Astrocyte (in vitro differentiated cells and primary cell): ENCODE measurements around the gene SH3PXD2B. TPM values are rescaled to one million over a fixed set of nuclear protein-coding genes. Genes with fewer than 3 reads are reported as not detected.

Source experiments
- DNase-seq: peaks from one replicate; pipeline ENCODE4 v3.0.0-alpha.2; 2010; ENCODE audit warnings: low read depth
- FAIRE-seq: peaks from 2 replicates; lab custom pipeline; 2011; peaks lifted over from hg19 to GRCh38; lab: Jason Lieb, UNC
- H2AFZ ChIP-seq: 2 replicates; pipeline ENCODE4 v1.6.0; 2012; ENCODE audit warnings: low read depth, low read length, inconsistent platforms
- H3K27ac ChIP-seq: 2 replicates; pipeline ENCODE4 v1.5.1; 2011; ENCODE audit warnings: low read depth, low read length, inconsistent platforms
- H3K27me3 ChIP-seq: 2 replicates; pipeline ENCODE4 v1.6.0; 2011; ENCODE audit warnings: low read length, inconsistent platforms; ENCODE audit not compliant: insufficient read depth
- H3K36me3 ChIP-seq: 2 replicates; pipeline ENCODE4 v1.5.1; 2011; ENCODE audit warnings: low read length, inconsistent platforms; ENCODE audit not compliant: insufficient read depth
- H3K4me1 ChIP-seq: 2 replicates; pipeline ENCODE4 v1.5.1; 2011; ENCODE audit warnings: low read length, inconsistent platforms; ENCODE audit not compliant: insufficient read depth
- H3K4me2 ChIP-seq: 2 replicates; pipeline ENCODE4 v1.6.0; 2012; ENCODE audit warnings: low read length, inconsistent platforms
- H3K4me3 ChIP-seq: 2 replicates; pipeline ENCODE4 v1.5.1; 2011; ENCODE audit warnings: low read depth, mild to moderate bottlenecking, low read length, inconsistent platforms; ENCODE audit not compliant: insufficient read depth
- H3K79me2 ChIP-seq: 2 replicates; pipeline ENCODE4 v1.6.0; 2012; ENCODE audit warnings: mild to moderate bottlenecking, low read length, inconsistent platforms; ENCODE audit not compliant: insufficient read depth
- H3K9ac ChIP-seq: 2 replicates; pipeline ENCODE4 v1.6.0; 2012; ENCODE audit warnings: mild to moderate bottlenecking, low read length, inconsistent platforms
- H3K9me3 ChIP-seq: 2 replicates; pipeline ENCODE4 v1.5.1; 2012; ENCODE audit warnings: low read depth, mild to moderate bottlenecking, low read length, inconsistent platforms; ENCODE audit not compliant: insufficient read depth
- H4K20me1 ChIP-seq: 2 replicates; pipeline ENCODE4 v1.6.0; 2012; ENCODE audit warnings: low read length, inconsistent platforms; ENCODE audit not compliant: insufficient read depth
- H3K27ac Mint-ChIP-seq: one replicate; pipeline ENCODE4 v1.8.0; 2021; ENCODE audit warnings: mild to moderate bottlenecking, mixed read lengths; ENCODE audit not compliant: unreplicated experiment
- H3K27me3 Mint-ChIP-seq: one replicate; pipeline ENCODE4 v1.8.0; 2021; ENCODE audit warnings: low read depth, mixed read lengths; ENCODE audit not compliant: unreplicated experiment
- H3K36me3 Mint-ChIP-seq: one replicate; pipeline ENCODE4 v1.8.0; 2021; ENCODE audit warnings: low read depth, mixed read lengths; ENCODE audit not compliant: unreplicated experiment
- H3K4me1 Mint-ChIP-seq: one replicate; pipeline ENCODE4 v1.8.0; 2021; ENCODE audit warnings: low read depth, mixed read lengths; ENCODE audit not compliant: unreplicated experiment
- H3K4me3 Mint-ChIP-seq: one replicate; pipeline ENCODE4 v1.8.0; 2021; ENCODE audit warnings: mild to moderate bottlenecking, moderate library complexity, mixed read lengths; ENCODE audit not compliant: unreplicated experiment
- H3K9me3 Mint-ChIP-seq: one replicate; pipeline ENCODE4 v1.8.0; 2021; ENCODE audit warnings: mild to moderate bottlenecking, mixed read lengths; ENCODE audit not compliant: unreplicated experiment
- CTCF ChIP-seq: IDR thresholded peaks from 2 replicates; pipeline ENCODE4 v1.5.1; 2011; ENCODE audit warnings: low read depth, mild to moderate bottlenecking, inconsistent platforms, low read length, moderate library complexity; ENCODE audit not compliant: insufficient read depth
- EZH2 ChIP-seq: IDR thresholded peaks from 2 replicates; pipeline ENCODE4 v1.6.1; 2012; ENCODE audit warnings: mild to moderate bottlenecking, low read length, inconsistent platforms; ENCODE audit not compliant: insufficient read depth
- total RNA-seq: library from RNA; stranded (reverse); gene quantifications from 2 replicates; pipeline ENCODE4 v1.2.1, GENCODE V29; 2021

SH3PXD2B gene
- total RNA-seq, 1 donor from 2014 or later, result 66.0 TPM

GRCh38 chr5:172377438-172377837 lies 76.9 kb downstream of the SH3PXD2B start:
- Histone ChIP-seq H3K9me3 (no peaks in the 10 kb centered on the region), H3K9ac (no peak overlapping the region), H3K79me2 (no peaks in the 10 kb centered on the region), H3K36me3 (peaks cover 31% of the 10 kb centered on the region), H4K20me1 (peaks cover 53% of the 10 kb centered on the region), H3K4me2 (no peak overlapping the region), H3K4me3 (no peak overlapping the region), H3K27me3 (no peaks in the 10 kb centered on the region), H3K27ac (no peak overlapping the region), H2AFZ (no peak overlapping the region), H3K4me1 (peaks cover 11% of the 10 kb centered on the region)
- H3K4me3 Mint-ChIP-seq, result no peak overlapping the region
- no peak for DNase-seq
- no peaks in the 10 kb centered on the region for H3K4me1 Mint-ChIP-seq
- FAIRE-seq, result no peak
- no peaks in the 10 kb centered on the region for H3K9me3 Mint-ChIP-seq
- TF ChIP-seq CTCF (no peak), EZH2 (no peak)
- no peaks in the 10 kb centered on the region for H3K27me3 Mint-ChIP-seq
- peak overlapping the region; percentile 4 for H3K27ac Mint-ChIP-seq
- peaks cover 41% of the 10 kb centered on the region for H3K36me3 Mint-ChIP-seq

GRCh38 chr5:172374783-172375182 lies 79.5 kb downstream of the SH3PXD2B start:
- Histone ChIP-seq H2AFZ (no peak overlapping the region), H3K4me3 (no peak overlapping the region), H4K20me1 (peaks cover 44% of the 10 kb centered on the region), H3K9ac (no peak overlapping the region), H3K27me3 (no peaks in the 10 kb centered on the region), H3K36me3 (peaks cover 32% of the 10 kb centered on the region), H3K9me3 (peaks cover 3% of the 10 kb centered on the region), H3K4me2 (no peak overlapping the region), H3K79me2 (no peaks in the 10 kb centered on the region), H3K27ac (no peak overlapping the region), H3K4me1 (no peaks in the 10 kb centered on the region)
- DNase-seq (no peak), FAIRE-seq (no peak)
- Mint-ChIP-seq H3K4me3 (no peak overlapping the region), H3K9me3 (peaks cover 6% of the 10 kb centered on the region), H3K4me1 (no peaks in the 10 kb centered on the region), H3K36me3 (peaks cover 45% of the 10 kb centered on the region), H3K27me3 (no peaks in the 10 kb centered on the region), H3K27ac (no peak overlapping the region)
- TF ChIP-seq CTCF, result no peak

GRCh38 chr5:172373680-172374079 lies 80.6 kb downstream of the SH3PXD2B start:
- Histone ChIP-seq H3K27ac (no peak overlapping the region), H3K9ac (no peak overlapping the region), H3K4me3 (no peak overlapping the region), H3K36me3 (peaks cover 29% of the 10 kb centered on the region), H4K20me1 (peaks cover 44% of the 10 kb centered on the region), H2AFZ (no peak overlapping the region), H3K9me3 (peaks cover 3% of the 10 kb centered on the region), H3K79me2 (no peaks in the 10 kb centered on the region), H3K4me1 (no peaks in the 10 kb centered on the region), H3K4me2 (no peak overlapping the region), H3K27me3 (no peaks in the 10 kb centered on the region)
- no peak overlapping the region for H3K27ac Mint-ChIP-seq
- H3K36me3 Mint-ChIP-seq, result peaks cover 45% of the 10 kb centered on the region
- no peak overlapping the region for H3K4me3 Mint-ChIP-seq
- no peak for TF ChIP-seq EZH2
- TF ChIP-seq CTCF, result no peak
- FAIRE-seq (no peak), DNase-seq (no peak)
- peaks cover 6% of the 10 kb centered on the region for H3K9me3 Mint-ChIP-seq
- no peaks in the 10 kb centered on the region for H3K4me1 Mint-ChIP-seq
- H3K27me3 Mint-ChIP-seq, result no peaks in the 10 kb centered on the region
